ENCODE measurements around the gene YOD1.

YOD1 gene

GRCh38 chr1:207006914-207007313, 44.1 kb downstream of the YOD1 start:
- no peak for DNase-seq (ENCODE audit: low spot score)

- no peak for DNase-seq (ENCODE audit: low spot score)
Observed at GRCh38 chr1:207006083-207006482, 44.9 kb downstream of the YOD1 start.

- DNase-seq (ENCODE audit: low spot score): peak; percentile 27
Observed at GRCh38 chr1:207004931-207005830, 45.8 kb downstream of the YOD1 start.

- DNase-seq (ENCODE audit: low spot score): no peak
Observed at GRCh38 chr1:207003210-207003609, 47.8 kb downstream of the YOD1 start.

- no peak for DNase-seq (ENCODE audit: low spot score)
Observed at GRCh38 chr1:207002724-207003146, 48.3 kb downstream of the YOD1 start.

GRCh38 chr1:207001492-207002245, 49.3 kb downstream of the YOD1 start:
- no peak for DNase-seq (ENCODE audit: low spot score)

GRCh38 chr1:207000651-207001291, 50.2 kb downstream of the YOD1 start:
- no peak for DNase-seq (ENCODE audit: low spot score)

GRCh38 chr1:206998816-206999215, 52.2 kb downstream of the YOD1 start:
- no peak for DNase-seq (ENCODE audit: low spot score)

Measured in globus pallidus (tissue), 1 donor.